Hepatocyte (in vitro differentiated cells): ENCODE measurements around the gene NTRK3.

Experiments used
- EZH2 ChIP-seq: fragments of 200-600 bp; sonication (generic); IDR thresholded peaks from 2 replicates; pipeline ENCODE4 v1.6.1; 2016; ENCODE audit warnings: antibody characterized with exemption, mild to moderate bottlenecking, borderline replicate concordance
- EZH2phosphoT487 ChIP-seq: fragments of 200-600 bp; sonication (generic); IDR thresholded peaks from one replicate; pipeline ENCODE4 v1.6.1; 2018; ENCODE audit warnings: antibody characterized with exemption, mild to moderate bottlenecking, low read depth, moderate library complexity; ENCODE audit not compliant: unreplicated experiment, severe bottlenecking
- TF ChIP-seq, protein P1 (sequence below): fragments of 200-600 bp; sonication (generic); IDR thresholded peaks from 2 replicates; pipeline ENCODE4 v1.5.1; 2016; ENCODE audit warnings: antibody characterized with exemption, mild to moderate bottlenecking; ENCODE audit not compliant: poor library complexity

DNA sequence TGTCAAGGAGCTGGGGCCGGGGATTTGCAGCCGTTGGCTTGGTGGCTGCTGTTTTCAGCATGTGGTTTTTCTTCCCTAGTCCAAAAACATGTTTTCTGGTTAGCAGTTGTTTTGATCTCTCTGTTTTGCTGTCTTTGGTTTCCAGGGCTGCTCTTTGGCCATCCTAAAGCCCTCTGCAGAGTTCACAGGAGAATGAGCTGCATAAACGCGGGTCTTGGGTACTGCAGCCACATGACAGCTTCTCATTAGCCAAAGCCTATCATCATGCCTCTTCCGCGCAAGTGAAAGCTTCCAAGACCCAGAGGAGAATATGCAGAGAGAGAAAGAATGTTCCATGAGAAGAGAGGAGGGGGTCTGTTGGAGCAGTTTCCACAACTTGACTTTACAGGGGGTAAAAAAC lies 138.5 kb downstream of the NTRK3 start:
- TF ChIP-seq, protein P1, sequence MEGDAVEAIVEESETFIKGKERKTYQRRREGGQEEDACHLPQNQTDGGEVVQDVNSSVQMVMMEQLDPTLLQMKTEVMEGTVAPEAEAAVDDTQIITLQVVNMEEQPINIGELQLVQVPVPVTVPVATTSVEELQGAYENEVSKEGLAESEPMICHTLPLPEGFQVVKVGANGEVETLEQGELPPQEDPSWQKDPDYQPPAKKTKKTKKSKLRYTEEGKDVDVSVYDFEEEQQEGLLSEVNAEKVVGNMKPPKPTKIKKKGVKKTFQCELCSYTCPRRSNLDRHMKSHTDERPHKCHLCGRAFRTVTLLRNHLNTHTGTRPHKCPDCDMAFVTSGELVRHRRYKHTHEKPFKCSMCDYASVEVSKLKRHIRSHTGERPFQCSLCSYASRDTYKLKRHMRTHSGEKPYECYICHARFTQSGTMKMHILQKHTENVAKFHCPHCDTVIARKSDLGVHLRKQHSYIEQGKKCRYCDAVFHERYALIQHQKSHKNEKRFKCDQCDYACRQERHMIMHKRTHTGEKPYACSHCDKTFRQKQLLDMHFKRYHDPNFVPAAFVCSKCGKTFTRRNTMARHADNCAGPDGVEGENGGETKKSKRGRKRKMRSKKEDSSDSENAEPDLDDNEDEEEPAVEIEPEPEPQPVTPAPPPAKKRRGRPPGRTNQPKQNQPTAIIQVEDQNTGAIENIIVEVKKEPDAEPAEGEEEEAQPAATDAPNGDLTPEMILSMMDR = no peak
- TF ChIP-seq EZH2 (no peak), EZH2phosphoT487 (no peak)
